Raji (cell line): ENCODE results near the gene SEMA3E.

Experiments
- POLR2A ChIP-seq: IDR thresholded peaks from 2 replicates; pipeline ENCODE4 v1.6.1; 2011; ENCODE audit warnings: low read depth, low read length, control low read depth; ENCODE audit not compliant: insufficient read depth

The SEMA3E gene

DNA sequence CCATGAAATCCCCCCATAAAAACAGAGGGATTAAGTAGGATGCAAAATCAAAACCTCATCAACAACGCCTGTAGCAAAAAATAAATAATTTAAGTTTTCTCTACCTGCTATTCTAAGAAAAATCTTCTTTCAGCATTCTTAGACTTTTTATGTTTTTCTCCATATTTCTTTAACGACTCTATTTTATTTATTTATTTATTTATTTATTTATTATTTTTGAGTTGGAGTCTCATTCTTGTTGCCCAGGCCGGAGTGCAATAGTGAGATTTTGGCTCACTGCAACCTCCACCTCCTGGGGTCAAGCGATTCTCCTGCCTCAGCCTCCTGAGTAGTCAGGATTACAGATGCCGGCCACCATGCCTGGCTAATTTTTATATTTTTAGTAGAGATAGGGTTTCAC is 192.5 kb downstream of the SEMA3E start:
- TF ChIP-seq POLR2A = no peak

DNA sequence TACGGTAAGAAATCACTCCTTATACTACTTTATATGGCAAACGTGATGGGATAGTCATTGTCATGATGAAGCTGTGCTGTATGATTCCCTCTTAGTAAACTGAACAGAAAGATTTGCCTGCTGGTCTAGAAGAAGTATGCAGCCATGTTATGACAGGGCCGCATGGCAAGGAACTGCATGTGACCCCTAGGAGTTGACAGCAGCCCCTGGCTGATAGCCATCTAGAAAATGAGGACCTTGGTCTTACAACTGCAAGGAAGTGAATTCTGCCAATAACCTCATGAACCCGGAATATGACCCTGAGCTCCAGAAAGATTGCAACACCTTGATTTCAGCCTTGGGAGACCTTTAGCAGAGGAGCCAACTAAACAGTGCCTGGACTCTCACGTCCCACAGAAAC is 193.3 kb downstream of the SEMA3E start:
- TF ChIP-seq POLR2A = no peak

DNA sequence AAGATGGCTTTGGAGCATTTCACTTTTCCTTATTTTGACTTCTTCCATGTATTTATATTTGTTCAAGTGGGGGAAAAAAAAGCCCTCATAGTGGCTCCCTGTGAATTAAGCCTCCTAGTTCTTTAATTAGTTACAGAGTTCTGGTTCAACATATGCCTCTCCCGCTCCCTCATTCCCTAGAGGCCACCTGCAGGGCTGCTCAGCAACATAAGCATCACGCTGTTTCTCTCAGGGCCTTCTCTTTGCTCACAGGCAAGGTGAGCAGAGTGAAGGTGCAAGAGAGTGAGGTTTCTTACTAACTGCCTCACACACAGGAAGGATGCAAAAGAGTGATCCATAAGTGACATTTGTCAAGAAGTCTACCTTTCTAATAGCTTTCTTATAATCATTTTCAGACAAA is 196.7 kb downstream of the SEMA3E start:
- no peak for TF ChIP-seq POLR2A

GRCh38 chr7:83451501-83452045 is 197.4 kb downstream of the SEMA3E start:
- no peak for TF ChIP-seq POLR2A

DNA sequence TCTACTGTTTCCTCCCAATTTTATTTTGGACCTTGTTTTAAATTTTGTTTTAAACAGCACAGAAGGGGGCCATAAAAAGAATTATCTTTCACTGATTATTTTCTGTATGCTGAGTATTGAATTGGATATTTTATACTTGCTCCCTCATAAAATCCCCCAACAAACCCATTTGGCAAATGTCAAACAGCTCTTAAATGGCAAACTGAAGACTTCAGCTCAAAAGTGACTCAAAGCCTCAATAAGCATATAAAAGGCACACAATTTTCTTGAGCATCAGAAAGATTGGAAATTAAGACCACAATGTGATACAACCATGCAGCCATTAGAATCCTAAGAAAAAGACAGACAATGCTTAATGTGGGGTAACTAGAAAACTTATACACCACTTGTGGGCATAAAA is 199.2 kb downstream of the SEMA3E start:
- TF ChIP-seq POLR2A = no peak

- TF ChIP-seq POLR2A = no peak
Measured at GRCh38 chr7:83447681-83448080, 201.3 kb downstream of the SEMA3E start.

- TF ChIP-seq POLR2A = no peak
Measured at GRCh38 chr7:83446102-83446669, 202.8 kb downstream of the SEMA3E start.

- no peak for TF ChIP-seq POLR2A
Measured at GRCh38 chr7:83442911-83443310, 206.0 kb downstream of the SEMA3E start.

DNA sequence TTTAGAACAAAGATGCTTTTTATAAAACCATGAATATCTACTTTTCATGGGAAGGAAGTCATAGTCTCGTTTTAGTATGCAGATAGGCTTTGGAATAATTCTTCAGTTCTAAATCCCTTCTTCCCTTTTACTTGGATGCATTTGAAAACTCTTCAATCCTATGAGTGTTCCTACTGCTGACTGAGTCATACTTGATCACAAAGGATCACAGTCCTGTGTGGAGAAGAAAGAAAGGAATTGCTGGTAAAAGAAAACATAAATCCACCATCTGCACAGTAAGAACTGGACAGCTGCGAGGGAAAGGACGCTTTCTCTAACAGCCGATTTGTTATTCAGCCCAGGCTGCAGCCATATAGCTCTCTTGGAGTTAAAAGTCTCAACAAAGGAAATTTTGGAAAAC is 209.9 kb downstream of the SEMA3E start:
- TF ChIP-seq POLR2A = no peak

DNA sequence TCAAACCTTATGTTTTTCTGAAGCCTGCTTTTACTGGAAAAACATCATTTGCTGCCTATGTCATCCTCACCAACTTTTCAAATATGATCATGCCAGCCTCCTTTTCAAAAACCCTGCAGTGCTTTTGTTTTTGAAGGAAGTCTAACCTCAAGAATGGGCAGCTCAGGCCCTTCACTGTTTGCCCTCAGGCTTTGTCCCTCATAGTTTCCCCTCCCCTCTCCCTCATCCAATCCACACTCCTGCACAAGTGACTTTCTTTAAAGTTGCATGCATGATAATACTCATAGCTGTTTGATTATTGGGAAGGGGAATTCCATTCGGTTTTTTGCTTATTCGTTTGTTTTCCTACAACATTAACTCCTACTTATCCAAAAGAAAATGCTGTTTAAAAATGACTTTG is 219.4 kb downstream of the SEMA3E start:
- no peak for TF ChIP-seq POLR2A

- no peak for TF ChIP-seq POLR2A
Measured at GRCh38 chr7:83427884-83428283, 221.1 kb downstream of the SEMA3E start.

DNA sequence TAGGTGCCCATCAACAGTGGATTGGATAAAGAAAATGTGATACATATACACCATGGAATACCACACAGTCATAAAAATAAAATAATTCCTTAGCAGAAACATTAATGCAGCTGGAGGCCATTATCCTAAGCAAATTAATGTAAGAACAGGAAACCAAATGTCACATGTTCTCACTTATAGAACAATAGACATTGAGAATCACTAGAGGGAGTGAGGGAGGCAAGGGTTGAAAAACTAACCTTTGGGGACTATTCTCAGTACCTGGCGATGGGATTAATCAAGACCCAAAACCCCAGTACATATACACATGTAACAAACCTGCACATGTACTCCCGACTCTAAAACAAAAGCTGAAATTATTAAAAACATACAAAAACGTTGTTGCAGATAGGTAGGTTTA is 222.6 kb downstream of the SEMA3E start:
- TF ChIP-seq POLR2A = no peak

DNA sequence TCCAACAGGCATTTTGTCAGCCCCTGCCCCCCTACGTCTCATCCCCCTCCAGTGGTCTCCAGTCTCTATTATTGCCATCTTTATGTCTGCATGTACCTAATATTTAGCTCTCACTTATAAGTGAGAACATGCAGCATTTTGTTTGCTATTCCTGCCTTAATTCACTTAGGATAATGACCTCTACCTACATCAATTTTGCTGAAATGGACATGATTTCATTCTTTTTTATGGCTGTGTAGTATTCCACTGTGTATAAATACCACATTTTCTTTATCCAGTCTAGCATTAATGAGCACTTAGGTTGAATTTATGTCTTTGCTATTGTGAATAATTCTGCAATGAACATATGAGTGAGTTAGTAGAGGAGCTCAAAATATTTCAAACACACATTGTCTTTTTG is 229.9 kb downstream of the SEMA3E start:
- TF ChIP-seq POLR2A = no peak

- TF ChIP-seq POLR2A = no peak
Measured at GRCh38 chr7:83415840-83416239, 233.1 kb downstream of the SEMA3E start.

DNA sequence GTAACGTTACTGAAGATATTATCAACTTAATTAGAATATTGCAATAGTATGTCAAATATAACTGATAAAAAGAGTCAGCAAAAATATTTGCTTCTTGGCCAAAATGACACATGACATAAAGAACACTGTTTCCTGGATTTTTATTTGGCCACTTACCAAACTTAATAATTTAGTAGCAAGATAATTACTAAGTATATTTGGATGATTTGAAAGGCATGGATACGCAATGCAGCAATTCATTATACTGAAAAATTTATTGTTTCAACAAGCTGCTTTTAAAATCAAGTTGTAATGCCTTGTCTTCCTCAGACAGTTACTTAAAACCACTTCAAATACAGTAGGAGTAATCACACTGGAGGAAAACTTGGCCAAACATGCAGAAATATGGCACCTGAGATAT is 234.0 kb downstream of the SEMA3E start:
- TF ChIP-seq POLR2A = no peak

DNA sequence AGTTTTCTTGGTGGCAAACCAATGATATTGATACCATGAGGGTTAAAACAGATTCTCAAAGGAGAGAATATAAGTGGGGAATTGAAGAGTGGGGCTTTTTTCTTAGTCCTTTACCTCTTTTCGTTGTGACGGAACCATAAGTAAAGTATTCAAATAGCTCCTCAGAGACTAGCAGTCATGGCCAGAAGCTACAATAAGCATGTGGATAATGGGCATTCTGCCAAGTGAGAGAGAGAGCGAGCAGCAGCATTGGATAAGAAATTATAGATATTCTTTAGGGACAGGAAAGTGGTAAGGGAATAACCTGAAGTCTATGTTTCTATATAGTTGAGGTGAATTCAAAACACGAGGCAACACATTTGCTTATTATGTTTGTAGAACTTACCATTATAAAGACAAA is 235.1 kb downstream of the SEMA3E start:
- no peak for TF ChIP-seq POLR2A

- no peak for TF ChIP-seq POLR2A
Measured at GRCh38 chr7:83413424-83413823, 235.5 kb downstream of the SEMA3E start.
